ENCODE results near the gene INPP5A. TPM values are rescaled to one million over a fixed set of nuclear protein-coding genes. Genes with fewer than 3 reads are reported as not detected.

INPP5A gene
- total RNA-seq, 2 donors from 2014 or later, result 65.2 to 102 TPM

GRCh38 chr10:132583456-132583855 lies 45.9 kb downstream of the INPP5A start:
- intact Hi-C loops (cut with DNase I), result no loop called here

GRCh38 chr10:132584081-132584480 lies 46.5 kb downstream of the INPP5A start:
- intact Hi-C loops (cut with DNase I), result no loop called here
- no peak for DNase-seq (ENCODE audit: low spot score)

More at GRCh38 chr10:132583456-132583855, 45.9 kb downstream of the INPP5A start:
- no peak for DNase-seq (ENCODE audit: low spot score)

- intact Hi-C loops (cut with DNase I), result loop anchor here (1.0 to 5.0 kb wide), 2 partner anchors 31 to 41 kb away; no protein-coding TSS in a partner anchor
- DNase-seq (ENCODE audit: low spot score), result no peak
Observed at GRCh38 chr10:132585732-132586722, 48.4 kb downstream of the INPP5A start.

GRCh38 chr10:132586739-132587138 lies 49.2 kb downstream of the INPP5A start:
- no peak for DNase-seq (ENCODE audit: low spot score)
- intact Hi-C loops (cut with DNase I), result loop anchor here in 1 of 2 donors (5.0 kb wide), 1 partner anchor 41 kb away; no protein-coding TSS in a partner anchor

GRCh38 chr10:132587175-132587574 lies 49.6 kb downstream of the INPP5A start:
- no peak for DNase-seq (ENCODE audit: low spot score)
- intact Hi-C loops (cut with DNase I), result loop anchor here in 1 of 2 donors (5.0 kb wide), 1 partner anchor 40 kb away; no protein-coding TSS in a partner anchor

GRCh38 chr10:132588301-132589013 lies 50.9 kb downstream of the INPP5A start:
- DNase-seq (ENCODE audit: low spot score), result no peak
- intact Hi-C loops (cut with DNase I), result loop anchor here in 1 of 2 donors (5.0 kb wide), 1 partner anchor 39 kb away; no protein-coding TSS in a partner anchor

GRCh38 chr10:132589015-132589414 lies 51.4 kb downstream of the INPP5A start:
- no peak for DNase-seq (ENCODE audit: low spot score)
- intact Hi-C loops (cut with DNase I), result loop anchor here in 1 of 2 donors (5.0 kb wide), 1 partner anchor 38 kb away; no protein-coding TSS in a partner anchor

- DNase-seq (ENCODE audit: low spot score), result no peak
- intact Hi-C loops (cut with DNase I), result loop anchor here in 1 of 2 donors (5.0 kb wide), 1 partner anchor 38 kb away; no protein-coding TSS in a partner anchor
Observed at GRCh38 chr10:132589681-132590080, 52.1 kb downstream of the INPP5A start.

GRCh38 chr10:132590094-132590751 lies 52.6 kb downstream of the INPP5A start:
- no peak for DNase-seq (ENCODE audit: low spot score)
- intact Hi-C loops (cut with DNase I), result no loop called here

- intact Hi-C loops (cut with DNase I), result no loop called here
- no peak for DNase-seq (ENCODE audit: low spot score)
Observed at GRCh38 chr10:132590752-132591121, 53.1 kb downstream of the INPP5A start.

- no peak for DNase-seq (ENCODE audit: low spot score)
- intact Hi-C loops (cut with DNase I), result no loop called here
Observed at GRCh38 chr10:132591166-132591971, 53.8 kb downstream of the INPP5A start.

GRCh38 chr10:132592790-132593383 lies 55.3 kb downstream of the INPP5A start:
- no peak for DNase-seq (ENCODE audit: low spot score)
- intact Hi-C loops (cut with DNase I), result no loop called here

- intact Hi-C loops (cut with DNase I), result no loop called here
- DNase-seq (ENCODE audit: low spot score), result no peak
Observed at GRCh38 chr10:132593389-132593788, 55.8 kb downstream of the INPP5A start.

GRCh38 chr10:132593900-132594876 lies 56.6 kb downstream of the INPP5A start:
- no peak for DNase-seq (ENCODE audit: low spot score)
- intact Hi-C loops (cut with DNase I), result no loop called here

GRCh38 chr10:132595021-132595420 lies 57.4 kb downstream of the INPP5A start:
- intact Hi-C loops (cut with DNase I), result no loop called here
- no peak for DNase-seq (ENCODE audit: low spot score)

GRCh38 chr10:132595854-132596253 lies 58.3 kb downstream of the INPP5A start:
- intact Hi-C loops (cut with DNase I), result no loop called here
- no peak for DNase-seq (ENCODE audit: low spot score)

- no peak for DNase-seq (ENCODE audit: low spot score)
- intact Hi-C loops (cut with DNase I), result no loop called here
Observed at GRCh38 chr10:132596742-132597279, 59.2 kb downstream of the INPP5A start.

All from posterior vena cava (tissue), 2 donors.